SU-DHL-6 (cell line): ENCODE measurements around the gene ACOX3.
"Not testable (repeated sequence)": the region's sequence is repeated elsewhere in the genome, so short reads cannot be mapped to it uniquely, and the experiment has no call there.

Experiments
- H2AFZ ChIP-seq: fragments of 200-600 bp; sonication (generic); 2 replicates; pipeline ENCODE4 v1.6.1; 2014; ENCODE audit warnings: low read depth, mild to moderate bottlenecking, moderate library complexity, mixed read lengths, antibody characterized with exemption, low read length; ENCODE audit not compliant: severe bottlenecking
- H3F3A ChIP-seq: fragments of 200-600 bp; shearing (Covaris generic); 2 replicates; pipeline ENCODE4 v1.6.0; 2016; ENCODE audit warnings: antibody characterized with exemption, mild to moderate bottlenecking; ENCODE audit not compliant: insufficient read depth
- H3K27ac ChIP-seq: fragments of 200-600 bp; sonication (generic); 2 replicates; pipeline ENCODE4 v1.5.1; 2016; ENCODE audit warnings: low read depth, mild to moderate bottlenecking, low read length, moderate library complexity, mixed read lengths
- H3K27me3 ChIP-seq: fragments of 200-600 bp; sonication (generic), shearing (Covaris generic); 2 replicates; pipeline ENCODE4 v1.6.0; 2014; ENCODE audit warnings: mild to moderate bottlenecking, low read length
- H3K36me3 ChIP-seq: fragments of 200-600 bp; sonication (generic); 2 replicates; pipeline ENCODE4 v1.6.1; 2014; ENCODE audit warnings: mild to moderate bottlenecking, low read length, mixed read lengths
- H3K4me2 ChIP-seq: fragments of 300-600, 200-600 bp; shearing (Covaris generic), sonication (generic); 2 replicates; pipeline ENCODE4 v1.6.0; 2014; ENCODE audit warnings: low read length, low read depth, mild to moderate bottlenecking; ENCODE audit not compliant: poor library complexity, severe bottlenecking
- H3K4me3 ChIP-seq: fragments of 200-600 bp; sonication (generic); 2 replicates; pipeline ENCODE4 v1.5.1; 2014; ENCODE audit warnings: antibody characterized with exemption, low read length, mild to moderate bottlenecking, mixed read lengths; ENCODE audit not compliant: insufficient read depth, poor library complexity, severe bottlenecking
- H3K79me2 ChIP-seq: fragments of 200-600 bp; sonication (generic); 2 replicates; pipeline ENCODE4 v1.6.1; 2014; ENCODE audit warnings: mild to moderate bottlenecking, low read length, moderate library complexity; ENCODE audit not compliant: insufficient read depth
- H3K9ac ChIP-seq: fragments of 200-600 bp; sonication (generic); 2 replicates; pipeline ENCODE4 v1.7.0; 2014; ENCODE audit warnings: mild to moderate bottlenecking, low read length
- H3K9me2 ChIP-seq: fragments of 200-600 bp; sonication (generic); replicated peaks from 2 replicates; pipeline ENCODE4 v1.6.1; 2014; ENCODE audit warnings: low read length; ENCODE audit not compliant: insufficient read depth
- H3K9me3 ChIP-seq: fragments of 200-600 bp; sonication (generic); 2 replicates; pipeline ENCODE4 v1.6.1; 2014; ENCODE audit warnings: low read length, mixed read lengths; ENCODE audit not compliant: insufficient read depth
- H4K20me1 ChIP-seq: fragments of 200-600 bp; sonication (generic); 2 replicates; pipeline ENCODE4 v1.6.1; 2014; ENCODE audit warnings: low read depth, mild to moderate bottlenecking, antibody characterized with exemption, low read length, moderate library complexity, mixed read lengths
- EZH2phosphoT487 ChIP-seq: fragments of 200-600 bp; sonication (generic), shearing (Covaris generic); conservative IDR thresholded peaks from 2 replicates; pipeline ENCODE4 v1.6.1; 2018; ENCODE audit warnings: mild to moderate bottlenecking, antibody characterized with exemption, low read length, moderate library complexity, mixed read lengths
- TF ChIP-seq, protein P1 (sequence below): fragments of 200-600 bp; sonication (generic); IDR thresholded peaks from one replicate; pipeline ENCODE4 v1.5.1; 2017; ENCODE audit warnings: antibody characterized with exemption, mild to moderate bottlenecking, low read length, moderate library complexity; ENCODE audit not compliant: insufficient read depth, poor library complexity, severe bottlenecking

ACOX3 gene

DNA sequence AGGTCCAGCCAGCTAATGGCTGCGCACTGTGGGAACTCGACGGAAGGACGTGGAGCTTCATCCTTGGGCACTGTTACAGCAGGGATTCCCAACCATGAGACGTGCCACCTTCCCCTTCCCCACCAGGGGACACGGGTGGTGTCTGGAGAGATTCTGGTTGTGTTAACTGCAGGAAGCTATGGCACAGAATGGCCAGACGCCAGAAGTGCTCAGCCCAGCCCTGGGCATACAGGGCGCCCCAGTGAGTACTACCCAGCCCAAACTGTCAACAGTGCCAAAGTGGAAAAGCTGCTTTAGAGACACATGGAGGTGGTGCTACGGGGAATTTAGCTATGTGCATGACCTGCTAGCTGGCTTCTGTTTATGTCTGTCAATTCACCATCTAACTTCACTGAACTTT lies 32.8 kb downstream of the ACOX3 start:
- no peaks in the 10 kb centered on the region for H3K79me2 ChIP-seq
- H3K27me3 ChIP-seq = no peaks in the 10 kb centered on the region
- H3K4me2 ChIP-seq = no peak overlapping the region
- no peak for TF ChIP-seq EZH2phosphoT487
- TF ChIP-seq, protein P1, sequence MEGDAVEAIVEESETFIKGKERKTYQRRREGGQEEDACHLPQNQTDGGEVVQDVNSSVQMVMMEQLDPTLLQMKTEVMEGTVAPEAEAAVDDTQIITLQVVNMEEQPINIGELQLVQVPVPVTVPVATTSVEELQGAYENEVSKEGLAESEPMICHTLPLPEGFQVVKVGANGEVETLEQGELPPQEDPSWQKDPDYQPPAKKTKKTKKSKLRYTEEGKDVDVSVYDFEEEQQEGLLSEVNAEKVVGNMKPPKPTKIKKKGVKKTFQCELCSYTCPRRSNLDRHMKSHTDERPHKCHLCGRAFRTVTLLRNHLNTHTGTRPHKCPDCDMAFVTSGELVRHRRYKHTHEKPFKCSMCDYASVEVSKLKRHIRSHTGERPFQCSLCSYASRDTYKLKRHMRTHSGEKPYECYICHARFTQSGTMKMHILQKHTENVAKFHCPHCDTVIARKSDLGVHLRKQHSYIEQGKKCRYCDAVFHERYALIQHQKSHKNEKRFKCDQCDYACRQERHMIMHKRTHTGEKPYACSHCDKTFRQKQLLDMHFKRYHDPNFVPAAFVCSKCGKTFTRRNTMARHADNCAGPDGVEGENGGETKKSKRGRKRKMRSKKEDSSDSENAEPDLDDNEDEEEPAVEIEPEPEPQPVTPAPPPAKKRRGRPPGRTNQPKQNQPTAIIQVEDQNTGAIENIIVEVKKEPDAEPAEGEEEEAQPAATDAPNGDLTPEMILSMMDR = no peak
- no peaks in the 10 kb centered on the region for H4K20me1 ChIP-seq
- H3K9me2 ChIP-seq = no peaks in the 10 kb centered on the region
- no peaks in the 10 kb centered on the region for H3K36me3 ChIP-seq
- H2AFZ ChIP-seq = no peak overlapping the region
- no peak overlapping the region for H3K9ac ChIP-seq
- no peak overlapping the region for H3K27ac ChIP-seq
- no peaks in the 10 kb centered on the region for H3F3A ChIP-seq
- H3K9me3 ChIP-seq = no peaks in the 10 kb centered on the region
- H3K4me3 ChIP-seq = no peak overlapping the region

DNA sequence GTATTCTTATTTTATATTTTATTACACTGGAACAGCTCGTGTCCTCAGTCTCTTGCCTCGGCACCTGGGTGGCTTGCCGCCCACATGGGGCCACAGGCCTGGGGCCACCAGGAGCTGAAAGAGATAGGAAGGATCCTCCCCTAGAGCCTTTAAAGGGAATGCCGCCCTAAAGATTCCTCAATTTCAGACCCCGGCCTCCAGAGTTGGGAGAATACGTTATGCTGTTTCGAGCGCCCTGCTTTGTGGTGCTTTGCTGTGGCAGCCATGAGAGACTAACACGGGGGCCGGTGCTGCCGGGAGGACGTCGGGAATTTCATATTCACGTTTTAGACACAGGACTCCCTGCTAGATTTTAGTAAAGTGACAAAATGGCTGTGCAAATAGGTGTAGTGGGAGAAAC lies 33.2 kb downstream of the ACOX3 start:
- Histone ChIP-seq H3K9me3 (no peaks in the 10 kb centered on the region), H3K9me2 (no peaks in the 10 kb centered on the region), H3K36me3 (no peaks in the 10 kb centered on the region), H3F3A (no peaks in the 10 kb centered on the region), H4K20me1 (no peaks in the 10 kb centered on the region), H3K27me3 (no peaks in the 10 kb centered on the region), H3K79me2 (no peaks in the 10 kb centered on the region), H3K4me2 (no peak overlapping the region), H3K4me3 (no peak overlapping the region), H3K9ac (no peak overlapping the region), H3K27ac (no peak overlapping the region), H2AFZ (no peak overlapping the region)
- TF ChIP-seq EZH2phosphoT487 = no peak
- TF ChIP-seq, protein P1 = no peak

DNA sequence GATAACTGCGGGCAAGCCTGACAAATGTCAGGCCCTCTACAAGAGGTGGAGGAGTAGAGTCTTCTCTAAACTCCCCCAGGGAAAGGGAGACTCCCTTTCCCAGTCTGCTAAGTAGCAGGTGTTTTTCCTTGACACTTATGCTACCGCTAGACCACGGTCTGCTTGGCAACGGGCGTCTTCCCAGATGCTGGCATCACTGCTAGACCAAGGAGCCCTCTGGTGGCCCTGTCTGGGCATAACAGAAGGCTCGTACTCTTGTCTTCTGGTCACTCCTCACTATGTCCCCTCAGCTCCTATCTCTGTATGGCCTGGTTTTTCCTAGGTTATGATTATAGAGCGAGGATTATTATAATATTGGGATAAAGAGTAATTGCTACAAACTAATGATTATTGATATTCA lies 33.6 kb downstream of the ACOX3 start:
- H3K36me3 ChIP-seq, H3K9me3 ChIP-seq, H3K4me2 ChIP-seq, H2AFZ ChIP-seq, H3K9me2 ChIP-seq, H3K79me2 ChIP-seq, H3K4me3 ChIP-seq, H3K27ac ChIP-seq, H3K27me3 ChIP-seq, H3K9ac ChIP-seq, H3F3A ChIP-seq, H4K20me1 ChIP-seq: not testable (repeated sequence)

DNA sequence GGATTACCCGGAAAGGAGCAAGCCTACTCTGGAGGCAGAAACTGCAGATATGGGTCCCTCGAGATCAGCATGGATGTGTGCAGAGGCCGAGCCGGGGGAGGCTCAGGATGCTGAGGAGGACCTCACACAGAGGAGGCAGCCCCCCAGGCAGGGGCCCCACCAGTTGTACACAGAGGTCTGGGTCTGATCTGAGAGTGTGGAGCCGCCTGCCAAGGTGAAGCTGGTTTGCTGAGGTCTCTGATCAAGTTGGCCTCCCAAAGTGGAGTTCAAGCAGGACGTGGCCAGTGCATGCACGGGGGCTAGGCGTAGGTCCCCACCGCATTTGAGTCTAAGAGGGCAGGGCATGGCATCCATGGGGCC lies 35.0 kb downstream of the ACOX3 start:
- no peaks in the 10 kb centered on the region for H3K9me2 ChIP-seq
- no peaks in the 10 kb centered on the region for H3K27me3 ChIP-seq
- H3K9me3 ChIP-seq = no peaks in the 10 kb centered on the region
- H3K4me2 ChIP-seq = no peak overlapping the region
- TF ChIP-seq, protein P1 = no peak
- no peak for TF ChIP-seq EZH2phosphoT487
- H2AFZ ChIP-seq = no peak overlapping the region
- no peaks in the 10 kb centered on the region for H3F3A ChIP-seq
- no peak overlapping the region for H3K9ac ChIP-seq
- no peaks in the 10 kb centered on the region for H4K20me1 ChIP-seq
- H3K4me3 ChIP-seq = no peak overlapping the region
- H3K36me3 ChIP-seq = no peaks in the 10 kb centered on the region
- H3K79me2 ChIP-seq = no peaks in the 10 kb centered on the region
- H3K27ac ChIP-seq = no peak overlapping the region
